COLO829 (cell line): Measurements from ENCODE around the gene RFX3.

ENCODE experiments used
- DNase-seq: peaks from one replicate; pipeline ENCODE4 v3.0.0; 2012; ENCODE audit warnings: low spot score

RFX3 gene

GRCh38 chr9:3475300-3476020 lies 50.3 kb downstream of the RFX3 start:
- DNase-seq, result no peak

- no peak for DNase-seq
Observed at GRCh38 chr9:3474821-3475220, 51.0 kb downstream of the RFX3 start.

GRCh38 chr9:3473405-3473804 lies 52.4 kb downstream of the RFX3 start:
- DNase-seq, result no peak

- DNase-seq, result no peak
Observed at GRCh38 chr9:3471883-3472282, 53.9 kb downstream of the RFX3 start.

GRCh38 chr9:3468421-3469205 lies 57.2 kb downstream of the RFX3 start:
- no peak for DNase-seq

GRCh38 chr9:3467593-3468219 lies 58.1 kb downstream of the RFX3 start:
- peak; percentile 48 for DNase-seq

- DNase-seq, result no peak
Observed at GRCh38 chr9:3464033-3464638, 61.7 kb downstream of the RFX3 start.

GRCh38 chr9:3458806-3459475 lies 66.9 kb downstream of the RFX3 start:
- DNase-seq, result no peak

GRCh38 chr9:3457175-3457574 lies 68.6 kb downstream of the RFX3 start:
- no peak for DNase-seq

GRCh38 chr9:3455717-3456116 lies 70.1 kb downstream of the RFX3 start:
- DNase-seq, result no peak

GRCh38 chr9:3455094-3455493 lies 70.7 kb downstream of the RFX3 start:
- DNase-seq, result no peak

GRCh38 chr9:3451956-3452355 lies 73.8 kb downstream of the RFX3 start:
- DNase-seq, result no peak

- no peak for DNase-seq
Observed at GRCh38 chr9:3447788-3448187, 78.0 kb downstream of the RFX3 start.

- no peak for DNase-seq
Observed at GRCh38 chr9:3447143-3447542, 78.7 kb downstream of the RFX3 start.

GRCh38 chr9:3446313-3446712 lies 79.5 kb downstream of the RFX3 start:
- DNase-seq, result no peak

GRCh38 chr9:3444016-3444415 lies 81.8 kb downstream of the RFX3 start:
- no peak for DNase-seq

- DNase-seq, result peak; percentile 40
Observed at GRCh38 chr9:3441197-3441816, 84.5 kb downstream of the RFX3 start.

GRCh38 chr9:3436629-3437420 lies 89.0 kb downstream of the RFX3 start:
- no peak for DNase-seq

GRCh38 chr9:3435732-3436131 lies 90.1 kb downstream of the RFX3 start:
- no peak for DNase-seq

- DNase-seq, result no peak
Observed at GRCh38 chr9:3434594-3434993, 91.2 kb downstream of the RFX3 start.

GRCh38 chr9:3433754-3434153 lies 92.0 kb downstream of the RFX3 start:
- no peak for DNase-seq
